Astrocyte (in vitro differentiated cells and primary cell): ENCODE measurements around the gene BHLHA9. TPM values are rescaled to one million over a fixed set of nuclear protein-coding genes. Genes with fewer than 3 reads are reported as not detected.

Experiments
- DNase-seq: peaks from one replicate; pipeline ENCODE4 v3.0.0-alpha.2; 2010; ENCODE audit warnings: low read depth
- FAIRE-seq: peaks from 2 replicates; lab custom pipeline; 2011; peaks lifted over from hg19 to GRCh38; lab: Jason Lieb, UNC
- H2AFZ ChIP-seq: 2 replicates; pipeline ENCODE4 v1.6.0; 2012; ENCODE audit warnings: low read depth, low read length, inconsistent platforms
- H3K27ac ChIP-seq: 2 replicates; pipeline ENCODE4 v1.5.1; 2011; ENCODE audit warnings: low read depth, low read length, inconsistent platforms
- H3K27me3 ChIP-seq: 2 replicates; pipeline ENCODE4 v1.6.0; 2011; ENCODE audit warnings: low read length, inconsistent platforms; ENCODE audit not compliant: insufficient read depth
- H3K36me3 ChIP-seq: 2 replicates; pipeline ENCODE4 v1.5.1; 2011; ENCODE audit warnings: low read length, inconsistent platforms; ENCODE audit not compliant: insufficient read depth
- H3K4me1 ChIP-seq: 2 replicates; pipeline ENCODE4 v1.5.1; 2011; ENCODE audit warnings: low read length, inconsistent platforms; ENCODE audit not compliant: insufficient read depth
- H3K4me2 ChIP-seq: 2 replicates; pipeline ENCODE4 v1.6.0; 2012; ENCODE audit warnings: low read length, inconsistent platforms
- H3K4me3 ChIP-seq: 2 replicates; pipeline ENCODE4 v1.5.1; 2011; ENCODE audit warnings: low read depth, mild to moderate bottlenecking, low read length, inconsistent platforms; ENCODE audit not compliant: insufficient read depth
- H3K79me2 ChIP-seq: 2 replicates; pipeline ENCODE4 v1.6.0; 2012; ENCODE audit warnings: mild to moderate bottlenecking, low read length, inconsistent platforms; ENCODE audit not compliant: insufficient read depth
- H3K9ac ChIP-seq: 2 replicates; pipeline ENCODE4 v1.6.0; 2012; ENCODE audit warnings: mild to moderate bottlenecking, low read length, inconsistent platforms
- H3K9me3 ChIP-seq: 2 replicates; pipeline ENCODE4 v1.5.1; 2012; ENCODE audit warnings: low read depth, mild to moderate bottlenecking, low read length, inconsistent platforms; ENCODE audit not compliant: insufficient read depth
- H4K20me1 ChIP-seq: 2 replicates; pipeline ENCODE4 v1.6.0; 2012; ENCODE audit warnings: low read length, inconsistent platforms; ENCODE audit not compliant: insufficient read depth
- H3K27ac Mint-ChIP-seq: one replicate; pipeline ENCODE4 v1.8.0; 2021; ENCODE audit warnings: mild to moderate bottlenecking, mixed read lengths; ENCODE audit not compliant: unreplicated experiment
- H3K27me3 Mint-ChIP-seq: one replicate; pipeline ENCODE4 v1.8.0; 2021; ENCODE audit warnings: low read depth, mixed read lengths; ENCODE audit not compliant: unreplicated experiment
- H3K36me3 Mint-ChIP-seq: one replicate; pipeline ENCODE4 v1.8.0; 2021; ENCODE audit warnings: low read depth, mixed read lengths; ENCODE audit not compliant: unreplicated experiment
- H3K4me1 Mint-ChIP-seq: one replicate; pipeline ENCODE4 v1.8.0; 2021; ENCODE audit warnings: low read depth, mixed read lengths; ENCODE audit not compliant: unreplicated experiment
- H3K4me3 Mint-ChIP-seq: one replicate; pipeline ENCODE4 v1.8.0; 2021; ENCODE audit warnings: mild to moderate bottlenecking, moderate library complexity, mixed read lengths; ENCODE audit not compliant: unreplicated experiment
- H3K9me3 Mint-ChIP-seq: one replicate; pipeline ENCODE4 v1.8.0; 2021; ENCODE audit warnings: mild to moderate bottlenecking, mixed read lengths; ENCODE audit not compliant: unreplicated experiment
- CTCF ChIP-seq: IDR thresholded peaks from 2 replicates; pipeline ENCODE4 v1.5.1; 2011; ENCODE audit warnings: low read depth, mild to moderate bottlenecking, inconsistent platforms, low read length, moderate library complexity; ENCODE audit not compliant: insufficient read depth
- EZH2 ChIP-seq: IDR thresholded peaks from 2 replicates; pipeline ENCODE4 v1.6.1; 2012; ENCODE audit warnings: mild to moderate bottlenecking, low read length, inconsistent platforms; ENCODE audit not compliant: insufficient read depth
- total RNA-seq: library from RNA; stranded (reverse); gene quantifications from 2 replicates; pipeline ENCODE4 v1.2.1, GENCODE V29; 2021

Gene BHLHA9
- total RNA-seq, 1 donor from 2014 or later: not detected

- DNase-seq: peak; percentile 65
- no peak overlapping the region for H2AFZ ChIP-seq
- H3K36me3 Mint-ChIP-seq: no peaks in the 10 kb centered on the region
Observed at GRCh38 chr17:1241929-1242328, 28.3 kb upstream of the BHLHA9 start.

GRCh38 chr17:1244606-1245012, 25.6 kb upstream of the BHLHA9 start:
- Histone ChIP-seq H3K27me3 (no peaks in the 10 kb centered on the region), H3K4me3 (no peak overlapping the region), H3K79me2 (no peaks in the 10 kb centered on the region), H3K9me3 (no peaks in the 10 kb centered on the region), H3K4me2 (no peak overlapping the region), H3K27ac (peak overlapping the region; percentile 25), H2AFZ (peak overlapping the region; percentile 64), H4K20me1 (no peaks in the 10 kb centered on the region), H3K36me3 (no peaks in the 10 kb centered on the region), H3K9ac (peak overlapping the region; percentile 39), H3K4me1 (peaks cover 5% of the 10 kb centered on the region)
- Mint-ChIP-seq H3K9me3 (peaks cover 5% of the 10 kb centered on the region), H3K4me3 (no peak overlapping the region), H3K27me3 (peaks cover 23% of the 10 kb centered on the region), H3K27ac (no peak overlapping the region), H3K4me1 (peaks cover 3% of the 10 kb centered on the region), H3K36me3 (no peaks in the 10 kb centered on the region)
- no peak for TF ChIP-seq CTCF
- TF ChIP-seq EZH2: no peak
- DNase-seq (peak; percentile 67), FAIRE-seq (no peak)

More at GRCh38 chr17:1241929-1242328, 28.3 kb upstream of the BHLHA9 start:
- H3K36me3 ChIP-seq: no peaks in the 10 kb centered on the region
- Mint-ChIP-seq H3K4me1 (peaks cover 7% of the 10 kb centered on the region), H3K27me3 (peaks cover 22% of the 10 kb centered on the region), H3K4me3 (no peak overlapping the region), H3K9me3 (no peaks in the 10 kb centered on the region), H3K27ac (no peak overlapping the region)
- H4K20me1 ChIP-seq: no peaks in the 10 kb centered on the region
- no peaks in the 10 kb centered on the region for H3K9me3 ChIP-seq
- H3K4me1 ChIP-seq: peaks cover 5% of the 10 kb centered on the region
- H3K27me3 ChIP-seq: no peaks in the 10 kb centered on the region
- no peak overlapping the region for H3K27ac ChIP-seq
- H3K9ac ChIP-seq: no peak overlapping the region
- no peaks in the 10 kb centered on the region for H3K79me2 ChIP-seq
- H3K4me3 ChIP-seq: no peak overlapping the region
- H3K4me2 ChIP-seq: no peak overlapping the region
- FAIRE-seq: no peak
- TF ChIP-seq CTCF: no peak
- no peak for TF ChIP-seq EZH2

DNA sequence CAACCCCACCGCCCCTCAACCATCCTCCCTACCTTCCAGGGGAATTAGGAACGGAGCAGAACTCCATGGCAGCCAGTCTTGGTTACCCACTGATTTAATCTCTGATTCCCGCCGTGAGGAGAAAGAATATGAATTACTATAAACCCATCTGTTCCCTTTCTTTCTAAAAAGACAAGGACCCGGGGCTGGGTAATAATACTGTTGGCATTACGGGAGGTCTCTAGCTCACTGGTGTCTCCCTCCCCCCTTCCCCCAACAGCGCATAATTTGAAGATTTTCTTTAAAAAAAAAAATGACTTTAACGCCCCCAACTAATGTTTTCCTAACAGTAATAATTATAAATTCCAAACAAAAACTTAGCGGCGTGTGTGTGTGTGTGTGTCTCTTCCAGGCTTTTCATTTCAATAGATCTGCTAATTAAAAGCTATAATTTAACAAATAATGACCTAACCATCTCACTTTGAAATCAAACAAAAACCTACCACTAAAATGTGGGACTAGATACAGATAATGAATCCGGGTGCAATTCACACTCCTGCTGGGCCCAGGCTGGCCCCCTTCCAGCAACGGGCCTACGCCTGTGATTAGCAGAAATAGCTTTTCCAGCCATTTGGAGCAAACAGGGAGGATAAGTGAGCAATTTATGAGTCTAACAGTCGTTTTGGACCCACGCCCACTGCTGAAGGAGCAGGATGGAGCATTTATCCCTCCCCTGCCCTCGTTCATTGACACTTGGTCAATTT, 18.2 kb upstream of the BHLHA9 start:
- Mint-ChIP-seq H3K36me3 (no peaks in the 10 kb centered on the region), H3K27ac (no peak overlapping the region), H3K27me3 (peaks cover 13% of the 10 kb centered on the region), H3K9me3 (peaks cover 5% of the 10 kb centered on the region), H3K4me3 (no peak overlapping the region), H3K4me1 (no peaks in the 10 kb centered on the region)
- Histone ChIP-seq H2AFZ (no peak overlapping the region), H3K9me3 (no peaks in the 10 kb centered on the region), H3K36me3 (no peaks in the 10 kb centered on the region), H3K9ac (no peak overlapping the region), H3K4me2 (no peak overlapping the region), H4K20me1 (no peaks in the 10 kb centered on the region), H3K4me1 (no peaks in the 10 kb centered on the region), H3K27ac (no peak overlapping the region), H3K4me3 (no peak overlapping the region), H3K79me2 (no peaks in the 10 kb centered on the region), H3K27me3 (peaks cover 4% of the 10 kb centered on the region)
- peak; percentile 40 for DNase-seq
- no peak for TF ChIP-seq EZH2
- no peak for TF ChIP-seq CTCF
- FAIRE-seq: no peak
